Upper lobe of left lung (tissue), 6 donors: Measurements from ENCODE around the gene RAD54L2. TPM values are rescaled to one million over a fixed set of nuclear protein-coding genes. Genes with fewer than 3 reads are reported as not detected.
"Not testable (repeated sequence)": the region's sequence is repeated elsewhere in the genome, so short reads cannot be mapped to it uniquely, and the experiment has no call there.

Experiments used
- ATAC-seq, 2 donors: fragments of 200-7000 bp; cut with Tn5 transposase; one replicate each; pipeline ENCODE4 v1.9.1; 2022; ENCODE audit warnings: mild to moderate bottlenecking in 2 of 2, moderate library complexity in 2 of 2; ENCODE audit not compliant: low FRiP score in 2 of 2
- DNase-seq, 2 donors: peaks; one replicate each; pipeline ENCODE4 v3.0.0-alpha.2; 2019 to 2020
- H3K27ac ChIP-seq, 4 donors: fragments of 200-600 bp; sonication (generic); one replicate each; pipeline ENCODE4 v1.5.1; 2016 to 2019
- H3K27me3 ChIP-seq, 4 donors: fragments of 200-600 bp; sonication (generic); one replicate each; pipeline ENCODE4 v1.5.1; 2017 to 2019
- H3K36me3 ChIP-seq, 4 donors: fragments of 200-600 bp; sonication (generic); one replicate each; pipeline ENCODE4 v1.5.1; 2016 to 2019
- H3K4me1 ChIP-seq, 4 donors: fragments of 200-600 bp; sonication (generic); one replicate each; pipeline ENCODE4 v1.5.1; 2018 to 2019
- H3K4me3 ChIP-seq, 4 donors: fragments of 200-600 bp; sonication (generic); one replicate each; pipeline ENCODE4 v1.5.1; 2017 to 2019; ENCODE audit warnings: mild to moderate bottlenecking in 2 of 4, moderate library complexity in 1 of 4
- H3K9me3 ChIP-seq, 4 donors: fragments of 200-600 bp; sonication (generic); one replicate each; pipeline ENCODE4 v1.5.1; 2018 to 2019
- CTCF ChIP-seq, 6 experiments: fragments of 450-650 bp in 4 of 6; fragments of 200-600 bp in 2 of 6; sonication (generic) in 2 of 6; IDR thresholded peaks; one replicate each; pipeline ENCODE4 v1.5.1; 2016 to 2019; ENCODE audit warnings: antibody characterized with exemption in 6 of 6
- EP300 ChIP-seq, 4 donors: sonication (generic); formaldehyde crosslinking; IDR thresholded peaks; one replicate each; pipeline ENCODE4 v1.5.1; 2017; ENCODE audit warnings: antibody characterized with exemption in 4 of 4, control low read depth in 2 of 4
- POLR2A ChIP-seq, 4 donors: fragments of 450-650 bp; IDR thresholded peaks; one replicate each; pipeline ENCODE4 v1.5.1; 2016 to 2017; ENCODE audit warnings: antibody characterized with exemption in 4 of 4, mild to moderate bottlenecking in 2 of 4
- POLR2AphosphoS5 ChIP-seq, 2 donors: sonication (generic); formaldehyde crosslinking; IDR thresholded peaks; one replicate each; pipeline ENCODE4 v1.5.1; 2017; ENCODE audit warnings: antibody characterized with exemption in 2 of 2
- WGBS, 2 donors: methylation state at CpG; one replicate each; pipeline ENCODE4 v1.1.5; 2017 to 2018; 5-methylcytosine and 5-hydroxymethylcytosine counted together
- total RNA-seq, 6 donors: library from RNA; depleted of rRNA in 4 of 6; stranded (reverse); fragments of >200 nt in 4 of 6; gene quantifications; one replicate each; pipeline versions ENCODE4 v1.1.0 to v1.2.1, GENCODE V29; 2016 to 2021
- donor health status: DM: no; HTN: no; CAD: no; lungs with moderate emphysema.
- donor health status: DM: no; HTN: yes; CAD: no; lungs with severe emphysema.

The RAD54L2 gene
- total RNA-seq, 6 donors from 2014 or later, result 21.6 to 57.6 (median 27.3) TPM

DNA sequence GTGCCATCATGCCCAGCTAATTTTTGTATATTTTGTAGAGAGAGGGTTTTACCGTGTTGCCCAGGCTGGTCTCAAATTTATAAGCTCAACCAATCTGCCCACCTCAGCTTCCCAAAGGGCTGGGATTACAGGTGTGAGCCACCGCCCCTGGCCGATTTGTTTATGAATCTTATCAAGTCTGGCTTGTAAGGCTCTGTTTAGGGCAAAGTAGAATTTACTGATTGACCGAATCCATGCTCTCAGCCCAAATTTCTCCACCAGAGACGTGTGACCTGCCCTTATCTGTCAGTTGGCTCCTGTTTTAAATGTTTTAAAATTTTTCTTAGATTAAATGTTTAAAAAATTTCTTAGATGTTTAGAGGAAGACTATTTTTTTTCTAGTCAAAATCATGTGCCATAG is 19.5 kb downstream of the RAD54L2 start:
- Histone ChIP-seq H3K36me3 (peaks cover 0 to 18% (median 11%) of the 10 kb centered on the region in 4 donors), H3K4me1 (peaks cover 0 to 9% (median 2%) of the 10 kb centered on the region in 4 donors), H3K9me3 (no peaks in the 10 kb centered on the region), H3K27ac (no peak overlapping the region), H3K27me3 (no peaks in the 10 kb centered on the region), H3K4me3 (no peak overlapping the region)
- WGBS, 2 donors, result 95% methylated on average over 5 of the region's 5 CpGs
- no peak for DNase-seq
- no peak for ATAC-seq
- TF ChIP-seq POLR2A (IDR thresholded peaks at IDR 0.05), result no peak
- TF ChIP-seq EP300 (IDR thresholded peaks at IDR 0.05), result no peak
- no peak for TF ChIP-seq CTCF (IDR thresholded peaks at IDR 0.05)
- no peak for TF ChIP-seq POLR2AphosphoS5 (IDR thresholded peaks at IDR 0.05)

GRCh38 chr3:51559411-51559888 is 20.9 kb downstream of the RAD54L2 start:
- Histone ChIP-seq H3K4me1 (peaks cover 0 to 9% (median 4%) of the 10 kb centered on the region in 4 donors), H3K27me3 (no peaks in the 10 kb centered on the region), H3K4me3 (no peak overlapping the region), H3K27ac (no peak overlapping the region), H3K36me3 (peaks cover 0 to 15% (median 3%) of the 10 kb centered on the region in 4 donors), H3K9me3 (no peaks in the 10 kb centered on the region)
- ATAC-seq (peak in 1 of 2 donors; percentile 31), DNase-seq (no peak)
- TF ChIP-seq POLR2AphosphoS5 (IDR thresholded peaks at IDR 0.05), result no peak
- no peak for TF ChIP-seq CTCF (IDR thresholded peaks at IDR 0.05)
- TF ChIP-seq POLR2A (IDR thresholded peaks at IDR 0.05), result no peak
- TF ChIP-seq EP300 (IDR thresholded peaks at IDR 0.05), result no peak
- WGBS, 2 donors, result 59 to 65% methylated on average over 4 of the region's 4 CpGs

GRCh38 chr3:51559961-51560360 is 21.4 kb downstream of the RAD54L2 start:
- H3K27ac ChIP-seq, result no peak overlapping the region
- TF ChIP-seq CTCF (IDR thresholded peaks at IDR 0.05), result no peak
- TF ChIP-seq EP300 (IDR thresholded peaks at IDR 0.05), result no peak
- TF ChIP-seq POLR2A (IDR thresholded peaks at IDR 0.05), result no peak
- no peak for TF ChIP-seq POLR2AphosphoS5 (IDR thresholded peaks at IDR 0.05)
- H3K9me3 ChIP-seq, result no peaks in the 10 kb centered on the region
- ATAC-seq, result no peak
- no peaks in the 10 kb centered on the region for H3K27me3 ChIP-seq
- no peak overlapping the region for H3K4me3 ChIP-seq
- H3K4me1 ChIP-seq, result peaks cover 0 to 9% (median 4%) of the 10 kb centered on the region in 4 donors
- DNase-seq, result no peak
- peaks cover 0 to 10% (median 3%) of the 10 kb centered on the region in 4 donors for H3K36me3 ChIP-seq

DNA sequence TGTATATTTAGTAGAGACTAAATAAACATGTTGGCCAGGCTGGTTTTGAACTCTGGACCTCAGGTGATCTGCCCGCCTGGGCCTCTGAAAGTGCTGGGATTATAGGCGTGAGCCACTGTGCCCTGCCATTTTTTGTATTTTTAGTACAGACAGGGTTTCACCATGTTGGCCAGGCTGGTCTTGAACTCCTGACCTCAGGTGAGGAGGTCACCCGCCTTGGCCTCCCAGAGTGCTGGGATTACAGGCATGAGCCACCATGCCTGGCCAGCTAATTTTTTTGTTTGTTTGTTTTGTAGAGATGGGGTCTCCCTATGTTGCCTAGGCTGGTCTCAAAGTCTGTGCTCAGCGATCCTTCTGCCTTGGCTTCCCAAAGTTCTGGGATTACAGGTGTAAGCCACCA is 23.9 kb downstream of the RAD54L2 start:
- H3K27me3 ChIP-seq, ATAC-seq, H3K9me3 ChIP-seq, H3K4me3 ChIP-seq, H3K36me3 ChIP-seq, H3K27ac ChIP-seq, DNase-seq: not testable (repeated sequence)
- WGBS, 2 donors, result 100% methylated on average over 4 of the region's 4 CpGs
- peaks cover 0 to 13% (median 4%) of the 10 kb centered on the region in 4 donors for H3K4me1 ChIP-seq

DNA sequence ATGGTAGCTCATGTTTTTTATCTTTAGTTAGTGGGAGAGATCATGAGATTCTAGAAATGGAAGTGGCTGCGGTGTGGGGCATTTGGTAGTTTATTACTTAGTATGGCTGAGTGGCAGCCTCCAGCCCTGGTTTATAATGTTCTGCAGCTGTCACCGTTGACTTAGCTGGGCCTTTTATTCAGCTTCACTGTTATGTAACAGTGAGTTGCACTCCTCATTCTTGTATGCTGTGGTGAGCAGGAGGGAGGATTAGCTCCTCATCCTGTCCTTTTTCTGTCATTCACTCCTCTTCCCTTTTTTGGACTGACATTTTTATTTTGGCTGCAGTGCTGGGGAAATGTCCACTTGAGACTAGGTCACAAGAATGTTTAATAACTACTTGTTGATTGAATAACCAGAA is 29.5 kb downstream of the RAD54L2 start:
- Histone ChIP-seq H3K4me1 (peaks cover 13 to 18% (median 18%) of the 10 kb centered on the region in 4 donors), H3K27me3 (no peaks in the 10 kb centered on the region), H3K4me3 (no peak overlapping the region), H3K36me3 (peaks cover 0 to 4% (median 0%) of the 10 kb centered on the region in 4 donors), H3K27ac (no peak overlapping the region), H3K9me3 (no peaks in the 10 kb centered on the region)
- no peak for ATAC-seq
- WGBS, 2 donors, result 40 to 54% methylated on average over 2 of the region's 2 CpGs
- no peak for DNase-seq
- TF ChIP-seq POLR2AphosphoS5 (IDR thresholded peaks at IDR 0.05) (no peak), EP300 (IDR thresholded peaks at IDR 0.05) (no peak), POLR2A (IDR thresholded peaks at IDR 0.05) (no peak), CTCF (IDR thresholded peaks at IDR 0.05) (no peak)
